ENCODE results near the gene ZEB2.

Gene ZEB2

GRCh38 chr2:144501627-144502026 is 18.3 kb downstream of the ZEB2 start:
- Histone ChIP-seq H3K4me3 (ENCODE audit: low read length) (no peak overlapping the region), H3K27me3 (replicated peaks; ENCODE audit: control insufficient read depth, insufficient read depth, low read length) (no peaks in the 10 kb centered on the region), H3K9me3 (ENCODE audit: control insufficient read depth, low read length) (no peaks in the 10 kb centered on the region), H3K4me1 (ENCODE audit: control insufficient read depth, insufficient read depth, low read length) (peaks cover 73% of the 10 kb centered on the region), H3K9ac (ENCODE audit: low read length) (no peak overlapping the region), H3K36me3 (ENCODE audit: control insufficient read depth, insufficient read depth, low read length, severe bottlenecking) (peaks cover 36% of the 10 kb centered on the region)
- DNase-seq (ENCODE audit: low read depth) = no peak

- peaks cover 36% of the 10 kb centered on the region for H3K36me3 ChIP-seq (ENCODE audit: control insufficient read depth, insufficient read depth, low read length, severe bottlenecking)
- H3K9me3 ChIP-seq (ENCODE audit: control insufficient read depth, low read length) = no peaks in the 10 kb centered on the region
- no peak for DNase-seq (ENCODE audit: low read depth)
- H3K4me1 ChIP-seq (ENCODE audit: control insufficient read depth, insufficient read depth, low read length) = peaks cover 73% of the 10 kb centered on the region
- no peak overlapping the region for H3K4me3 ChIP-seq (ENCODE audit: low read length)
- no peaks in the 10 kb centered on the region for H3K27me3 ChIP-seq (replicated peaks; ENCODE audit: control insufficient read depth, insufficient read depth, low read length)
- no peak overlapping the region for H3K9ac ChIP-seq (ENCODE audit: low read length)
Observed at GRCh38 chr2:144501118-144501517, 18.8 kb downstream of the ZEB2 start.

- DNase-seq (ENCODE audit: low read depth) = peak; percentile 40
- H3K4me3 ChIP-seq (ENCODE audit: low read length) = no peak overlapping the region
- no peaks in the 10 kb centered on the region for H3K27me3 ChIP-seq (replicated peaks; ENCODE audit: control insufficient read depth, insufficient read depth, low read length)
- H3K4me1 ChIP-seq (ENCODE audit: control insufficient read depth, insufficient read depth, low read length) = peaks cover 73% of the 10 kb centered on the region
- no peak overlapping the region for H3K9ac ChIP-seq (ENCODE audit: low read length)
- no peaks in the 10 kb centered on the region for H3K9me3 ChIP-seq (ENCODE audit: control insufficient read depth, low read length)
- peaks cover 36% of the 10 kb centered on the region for H3K36me3 ChIP-seq (ENCODE audit: control insufficient read depth, insufficient read depth, low read length, severe bottlenecking)
Observed at GRCh38 chr2:144500563-144500962, 19.4 kb downstream of the ZEB2 start.

- no peaks in the 10 kb centered on the region for H3K27me3 ChIP-seq (replicated peaks; ENCODE audit: control insufficient read depth, insufficient read depth, low read length)
- H3K9me3 ChIP-seq (ENCODE audit: control insufficient read depth, low read length) = no peaks in the 10 kb centered on the region
- no peak overlapping the region for H3K9ac ChIP-seq (ENCODE audit: low read length)
- no peak overlapping the region for H3K4me3 ChIP-seq (ENCODE audit: low read length)
- no peak for DNase-seq (ENCODE audit: low read depth)
- peaks cover 65% of the 10 kb centered on the region for H3K4me1 ChIP-seq (ENCODE audit: control insufficient read depth, insufficient read depth, low read length)
- peaks cover 39% of the 10 kb centered on the region for H3K36me3 ChIP-seq (ENCODE audit: control insufficient read depth, insufficient read depth, low read length, severe bottlenecking)
Observed at GRCh38 chr2:144498277-144498676, 21.6 kb downstream of the ZEB2 start.

- Histone ChIP-seq H3K4me3 (ENCODE audit: low read length) (no peak overlapping the region), H3K9ac (ENCODE audit: low read length) (no peak overlapping the region), H3K9me3 (ENCODE audit: control insufficient read depth, low read length) (no peaks in the 10 kb centered on the region), H3K27me3 (replicated peaks; ENCODE audit: control insufficient read depth, insufficient read depth, low read length) (no peaks in the 10 kb centered on the region), H3K36me3 (ENCODE audit: control insufficient read depth, insufficient read depth, low read length, severe bottlenecking) (peaks cover 43% of the 10 kb centered on the region), H3K4me1 (ENCODE audit: control insufficient read depth, insufficient read depth, low read length) (peaks cover 53% of the 10 kb centered on the region)
- no peak for DNase-seq (ENCODE audit: low read depth)
Observed at GRCh38 chr2:144496977-144497598, 22.8 kb downstream of the ZEB2 start.

- no peak for DNase-seq (ENCODE audit: low read depth)
- no peaks in the 10 kb centered on the region for H3K9me3 ChIP-seq (ENCODE audit: control insufficient read depth, low read length)
- peak overlapping the region; percentile 69 for H3K9ac ChIP-seq (ENCODE audit: low read length)
- peaks cover 48% of the 10 kb centered on the region for H3K36me3 ChIP-seq (ENCODE audit: control insufficient read depth, insufficient read depth, low read length, severe bottlenecking)
- peaks cover 45% of the 10 kb centered on the region for H3K4me1 ChIP-seq (ENCODE audit: control insufficient read depth, insufficient read depth, low read length)
- no peaks in the 10 kb centered on the region for H3K27me3 ChIP-seq (replicated peaks; ENCODE audit: control insufficient read depth, insufficient read depth, low read length)
- peak overlapping the region; percentile 37 for H3K4me3 ChIP-seq (ENCODE audit: low read length)
Observed at GRCh38 chr2:144496092-144496976, 23.6 kb downstream of the ZEB2 start.

GRCh38 chr2:144495227-144496091 is 24.5 kb downstream of the ZEB2 start:
- Histone ChIP-seq H3K4me3 (ENCODE audit: low read length) (peak overlapping the region; percentile 37), H3K4me1 (ENCODE audit: control insufficient read depth, insufficient read depth, low read length) (peaks cover 36% of the 10 kb centered on the region), H3K9ac (ENCODE audit: low read length) (peak overlapping the region; percentile 69), H3K9me3 (ENCODE audit: control insufficient read depth, low read length) (no peaks in the 10 kb centered on the region), H3K36me3 (ENCODE audit: control insufficient read depth, insufficient read depth, low read length, severe bottlenecking) (peaks cover 48% of the 10 kb centered on the region), H3K27me3 (replicated peaks; ENCODE audit: control insufficient read depth, insufficient read depth, low read length) (no peaks in the 10 kb centered on the region)
- no peak for DNase-seq (ENCODE audit: low read depth)

- no peak overlapping the region for H3K9ac ChIP-seq (ENCODE audit: low read length)
- H3K27me3 ChIP-seq (replicated peaks; ENCODE audit: control insufficient read depth, insufficient read depth, low read length) = no peaks in the 10 kb centered on the region
- H3K9me3 ChIP-seq (ENCODE audit: control insufficient read depth, low read length) = no peaks in the 10 kb centered on the region
- peaks cover 34% of the 10 kb centered on the region for H3K4me1 ChIP-seq (ENCODE audit: control insufficient read depth, insufficient read depth, low read length)
- no peak for DNase-seq (ENCODE audit: low read depth)
- peaks cover 43% of the 10 kb centered on the region for H3K36me3 ChIP-seq (ENCODE audit: control insufficient read depth, insufficient read depth, low read length, severe bottlenecking)
- H3K4me3 ChIP-seq (ENCODE audit: low read length) = no peak overlapping the region
Observed at GRCh38 chr2:144493027-144493809, 26.7 kb downstream of the ZEB2 start.

GRCh38 chr2:144490857-144491256 is 29.1 kb downstream of the ZEB2 start:
- Histone ChIP-seq H3K4me3 (ENCODE audit: low read length) (no peak overlapping the region), H3K9ac (ENCODE audit: low read length) (no peak overlapping the region), H3K36me3 (ENCODE audit: control insufficient read depth, insufficient read depth, low read length, severe bottlenecking) (peaks cover 42% of the 10 kb centered on the region), H3K4me1 (ENCODE audit: control insufficient read depth, insufficient read depth, low read length) (peaks cover 28% of the 10 kb centered on the region), H3K9me3 (ENCODE audit: control insufficient read depth, low read length) (no peaks in the 10 kb centered on the region), H3K27me3 (replicated peaks; ENCODE audit: control insufficient read depth, insufficient read depth, low read length) (no peaks in the 10 kb centered on the region)
- no peak for DNase-seq (ENCODE audit: low read depth)

- Histone ChIP-seq H3K27me3 (replicated peaks; ENCODE audit: control insufficient read depth, insufficient read depth, low read length) (no peaks in the 10 kb centered on the region), H3K36me3 (ENCODE audit: control insufficient read depth, insufficient read depth, low read length, severe bottlenecking) (peaks cover 48% of the 10 kb centered on the region), H3K9ac (ENCODE audit: low read length) (no peak overlapping the region), H3K4me1 (ENCODE audit: control insufficient read depth, insufficient read depth, low read length) (peaks cover 23% of the 10 kb centered on the region), H3K9me3 (ENCODE audit: control insufficient read depth, low read length) (no peaks in the 10 kb centered on the region), H3K4me3 (ENCODE audit: low read length) (no peak overlapping the region)
- DNase-seq (ENCODE audit: low read depth) = no peak
Observed at GRCh38 chr2:144490017-144490416, 29.9 kb downstream of the ZEB2 start.

Measured in adipocyte (in vitro differentiated cells).